Adipocyte (in vitro differentiated cells): ENCODE measurements around the gene SRRM1.
"Not testable (repeated sequence)": the region's sequence is repeated elsewhere in the genome, so short reads cannot be mapped to it uniquely, and the experiment has no call there.

Source experiments
- DNase-seq: peaks from one replicate; pipeline ENCODE4 v3.0.0-alpha.2; 2015; ENCODE audit warnings: low read depth
- H3K27me3 ChIP-seq: replicated peaks from 2 replicates; pipeline ENCODE4 v1.7.0; 2013; ENCODE audit warnings: mild to moderate bottlenecking, low read length, moderate library complexity; ENCODE audit not compliant: control insufficient read depth, insufficient read depth
- H3K36me3 ChIP-seq: 2 replicates; pipeline ENCODE4 v1.7.0; 2013; ENCODE audit warnings: low read length, mild to moderate bottlenecking, moderate library complexity; ENCODE audit not compliant: control insufficient read depth, insufficient read depth, severe bottlenecking
- H3K4me1 ChIP-seq: 2 replicates; pipeline ENCODE4 v1.7.0; 2013; ENCODE audit warnings: mild to moderate bottlenecking, low read length, moderate library complexity; ENCODE audit not compliant: control insufficient read depth, insufficient read depth
- H3K4me3 ChIP-seq: 2 replicates; pipeline ENCODE4 v1.7.0; 2013; ENCODE audit warnings: mild to moderate bottlenecking, low read length, moderate library complexity
- H3K9ac ChIP-seq: 2 replicates; pipeline ENCODE4 v1.7.0; 2013; ENCODE audit warnings: mild to moderate bottlenecking, low read length, moderate library complexity
- H3K9me3 ChIP-seq: 2 replicates; pipeline ENCODE4 v1.7.0; 2013; ENCODE audit warnings: mild to moderate bottlenecking, low read length, moderate library complexity; ENCODE audit not compliant: control insufficient read depth

SRRM1 gene

DNA sequence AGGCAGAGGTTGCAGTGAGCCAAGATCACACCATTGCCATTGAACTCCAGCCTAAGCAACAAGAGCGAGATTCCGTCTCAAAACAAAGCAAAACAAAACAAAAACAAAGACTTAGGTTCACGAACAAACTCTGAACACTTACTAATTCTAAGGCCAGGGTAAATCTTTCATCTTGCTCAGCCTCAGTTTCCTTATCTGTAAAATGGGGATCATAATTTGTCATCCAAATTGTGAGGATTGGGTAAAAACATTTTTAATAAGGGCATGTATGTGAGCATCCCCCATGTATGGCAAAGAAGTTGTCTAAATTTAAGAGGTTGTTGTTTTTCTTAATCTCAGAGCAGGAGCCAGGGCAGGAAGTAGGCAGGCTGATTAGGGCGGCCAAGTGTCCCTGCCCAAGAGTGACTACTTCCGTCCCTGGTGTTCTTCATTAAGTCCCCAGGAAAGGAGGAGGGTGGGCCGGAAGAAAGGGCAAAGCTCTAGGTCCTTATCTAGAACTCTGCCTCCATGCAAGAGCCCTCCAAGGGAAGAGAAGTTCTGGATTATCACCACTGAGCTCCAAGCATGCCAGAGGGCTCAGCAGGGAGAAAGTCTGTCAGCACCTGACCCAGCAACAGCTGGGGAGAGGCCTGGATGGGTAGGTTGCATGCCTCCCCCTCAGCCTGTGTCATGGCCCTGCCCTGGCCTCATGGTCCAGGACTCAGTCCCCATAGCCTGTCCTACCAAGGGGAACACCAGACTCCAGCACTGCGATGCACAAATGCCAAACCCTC, 52.3 kb downstream of the SRRM1 start:
- no peaks in the 10 kb centered on the region for H3K27me3 ChIP-seq
- no peak overlapping the region for H3K4me3 ChIP-seq
- DNase-seq = no peak
- no peak overlapping the region for H3K9ac ChIP-seq
- no peaks in the 10 kb centered on the region for H3K36me3 ChIP-seq
- peaks cover 8% of the 10 kb centered on the region for H3K4me1 ChIP-seq
- H3K9me3 ChIP-seq = no peaks in the 10 kb centered on the region

DNA sequence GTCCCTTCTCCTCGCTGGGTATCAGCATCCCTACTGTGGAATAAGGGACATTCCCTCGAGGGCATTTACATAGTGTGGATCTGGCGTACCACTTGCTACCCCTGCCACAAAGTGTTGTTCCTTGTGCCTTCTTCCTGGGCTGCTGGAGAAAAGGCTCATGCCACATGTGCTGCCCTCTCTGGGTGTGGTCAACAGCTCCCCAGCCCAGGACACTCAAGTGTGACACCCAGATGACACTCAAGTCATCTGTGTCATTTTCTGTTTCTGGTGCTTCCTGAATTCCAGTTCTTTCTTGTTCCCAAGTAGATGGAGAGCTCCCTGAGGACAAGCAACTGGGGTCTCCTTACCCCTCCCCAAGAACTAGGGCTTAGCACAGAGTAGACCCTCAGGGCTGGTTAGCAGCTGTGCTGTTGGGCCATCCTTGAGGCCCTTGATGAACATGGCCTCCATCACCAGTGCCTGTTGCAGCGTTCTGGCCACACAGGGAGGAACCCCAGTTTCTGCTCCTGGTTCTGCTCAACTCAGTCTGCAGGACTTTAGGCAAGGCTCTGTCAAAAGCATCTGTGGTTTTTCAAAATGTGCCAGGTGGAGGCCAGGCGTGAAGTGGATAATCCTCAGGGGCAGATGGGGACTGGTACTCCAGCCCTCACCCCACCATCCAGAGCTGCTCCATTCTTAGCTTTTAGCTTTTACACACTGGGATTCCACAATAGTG, 53.1 kb downstream of the SRRM1 start:
- Histone ChIP-seq H3K4me1 (peaks cover 8% of the 10 kb centered on the region), H3K9ac (no peak overlapping the region), H3K4me3 (no peak overlapping the region), H3K36me3 (no peaks in the 10 kb centered on the region), H3K9me3 (no peaks in the 10 kb centered on the region), H3K27me3 (no peaks in the 10 kb centered on the region)
- no peak for DNase-seq

DNA sequence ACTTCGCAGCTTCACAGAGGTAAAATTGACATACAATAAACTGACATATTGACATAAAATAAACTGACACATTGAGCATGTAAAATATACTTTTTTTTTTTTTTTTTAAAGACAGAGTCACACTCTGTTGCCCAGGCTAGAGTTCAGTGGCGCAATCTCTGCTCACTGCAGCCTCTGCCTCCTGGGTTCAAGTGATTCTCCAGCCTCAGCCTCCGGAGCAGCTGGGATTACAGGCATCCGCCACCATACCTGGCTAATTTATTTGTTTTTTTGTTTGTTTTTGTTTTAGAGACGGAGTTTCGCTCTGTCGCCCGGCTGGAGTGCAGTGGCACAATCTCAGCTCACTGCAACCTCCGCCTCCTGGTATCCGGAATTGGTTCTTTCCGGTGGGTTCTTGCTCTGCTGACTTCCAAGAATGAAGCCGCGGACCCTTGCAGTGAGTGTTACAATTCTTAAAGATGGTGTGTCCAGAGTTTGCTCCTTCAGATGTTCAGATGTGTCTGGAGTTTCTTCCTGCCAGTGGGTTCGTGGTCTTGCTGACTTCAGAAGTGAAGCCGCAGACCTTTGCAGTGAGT, 53.7 kb downstream of the SRRM1 start:
- Histone ChIP-seq H3K36me3 (no peaks in the 10 kb centered on the region), H3K9me3 (no peaks in the 10 kb centered on the region), H3K4me1 (peaks cover 8% of the 10 kb centered on the region), H3K27me3 (no peaks in the 10 kb centered on the region), H3K4me3 (no peak overlapping the region), H3K9ac (no peak overlapping the region)
- DNase-seq = no peak

DNA sequence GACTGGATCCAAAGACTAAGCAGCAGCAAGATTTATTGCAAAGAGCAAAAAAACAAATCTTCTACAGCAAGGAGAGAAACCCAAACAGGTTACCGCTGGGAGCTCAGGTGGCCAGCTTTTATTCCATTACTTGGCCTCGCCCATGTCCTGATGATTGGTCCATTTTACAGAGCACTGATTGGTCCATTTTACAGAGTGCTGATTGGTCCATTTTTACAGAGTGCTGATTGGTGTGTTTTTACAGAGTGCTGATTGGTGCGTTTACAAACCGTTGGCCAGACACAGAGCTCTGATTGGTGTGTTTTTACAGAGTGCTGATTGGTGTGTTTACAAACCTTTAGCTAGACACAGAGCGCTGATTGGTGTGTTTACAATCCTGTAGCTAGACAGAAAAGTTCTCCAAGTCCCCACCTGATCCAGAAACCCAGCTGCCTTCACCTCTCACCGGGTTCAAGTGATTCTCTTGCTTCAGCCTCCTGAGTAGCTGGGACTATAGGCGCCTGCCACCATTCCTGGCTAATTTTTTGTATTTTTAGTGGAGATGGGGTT, 54.4 kb downstream of the SRRM1 start:
- not testable (repeated sequence) for H3K27me3 ChIP-seq, H3K36me3 ChIP-seq, H3K4me3 ChIP-seq, H3K4me1 ChIP-seq, DNase-seq, H3K9ac ChIP-seq, H3K9me3 ChIP-seq

DNA sequence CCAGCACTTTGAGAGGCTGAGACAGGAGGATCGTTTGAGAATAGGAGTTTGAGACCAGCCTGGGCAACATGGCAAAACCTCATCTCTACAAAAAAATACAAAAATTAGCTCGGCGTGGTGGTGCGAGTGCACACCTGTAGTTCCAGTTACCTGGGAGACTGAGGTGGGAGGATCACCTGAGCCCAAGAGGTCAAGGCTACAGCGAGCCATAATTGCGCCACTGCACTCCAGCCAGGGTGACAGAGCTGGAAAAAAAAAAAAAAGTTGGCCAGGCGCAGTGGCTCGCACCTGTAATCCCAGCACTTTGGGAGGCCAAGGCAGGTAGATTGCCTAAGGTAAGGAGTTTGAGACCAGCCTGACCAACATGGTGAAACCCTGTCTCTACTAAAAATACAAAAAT, 55.2 kb downstream of the SRRM1 start:
- H3K9ac ChIP-seq, H3K36me3 ChIP-seq, DNase-seq, H3K9me3 ChIP-seq, H3K4me1 ChIP-seq, H3K4me3 ChIP-seq, H3K27me3 ChIP-seq: not testable (repeated sequence)

DNA sequence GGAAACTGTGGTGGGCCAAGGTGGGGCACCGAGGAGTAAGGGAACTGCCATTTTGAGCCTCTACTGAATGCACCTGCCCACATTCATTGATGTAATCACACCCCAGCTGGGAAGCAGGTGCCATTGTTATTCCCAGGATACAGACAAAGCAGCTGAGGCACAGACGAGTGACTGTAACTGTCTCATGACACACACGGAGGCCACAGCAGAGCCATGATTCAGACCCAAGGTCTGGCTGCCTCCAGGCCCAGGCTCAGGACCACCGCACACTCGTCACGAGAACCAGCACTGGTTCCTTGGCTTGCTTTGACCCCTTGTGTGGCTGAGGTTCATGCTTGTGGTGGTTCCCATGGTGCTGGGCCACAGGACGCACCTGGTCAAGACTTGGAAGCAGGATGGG, 56.5 kb downstream of the SRRM1 start:
- no peaks in the 10 kb centered on the region for H3K9me3 ChIP-seq
- no peaks in the 10 kb centered on the region for H3K27me3 ChIP-seq
- H3K9ac ChIP-seq = no peak overlapping the region
- H3K4me1 ChIP-seq = no peaks in the 10 kb centered on the region
- no peak overlapping the region for H3K4me3 ChIP-seq
- DNase-seq = no peak
- no peaks in the 10 kb centered on the region for H3K36me3 ChIP-seq

DNA sequence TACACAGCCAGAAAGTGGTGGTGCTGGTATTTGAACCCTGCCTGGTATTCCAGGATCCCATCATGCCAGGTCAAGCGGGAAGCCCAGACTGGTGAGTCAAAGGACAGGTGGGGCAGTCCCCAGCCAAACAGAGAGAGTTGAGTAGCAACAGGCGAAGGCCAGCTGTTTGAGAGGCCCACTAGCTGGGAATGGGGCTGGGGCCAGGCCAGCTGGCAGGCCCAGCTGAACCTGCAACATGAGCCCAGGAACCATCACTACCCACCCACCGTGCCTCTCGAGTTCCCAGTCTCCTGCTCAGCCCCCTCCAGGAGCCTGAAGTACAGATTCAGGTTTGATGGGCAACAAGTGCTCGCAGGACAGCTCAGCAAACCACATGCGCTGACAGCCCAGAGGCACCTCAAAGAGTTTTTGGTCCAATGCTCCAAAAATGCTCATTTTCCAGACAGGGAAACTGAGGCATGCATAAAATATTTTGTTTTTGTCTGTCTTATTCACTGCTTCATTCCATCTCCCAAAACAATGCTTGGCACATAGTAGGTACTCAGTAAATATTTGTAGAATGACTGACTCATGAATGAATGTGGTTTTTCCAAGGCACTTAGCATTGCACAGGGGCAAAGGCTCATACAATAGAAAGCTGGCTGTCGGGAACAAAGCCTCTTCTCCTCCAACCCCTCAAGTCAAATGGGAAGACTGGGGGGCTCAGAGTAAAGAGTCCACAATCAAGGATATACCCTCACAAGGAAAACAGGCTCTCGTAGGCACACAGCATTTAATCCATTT, 59.6 kb downstream of the SRRM1 start:
- Histone ChIP-seq H3K27me3 (no peaks in the 10 kb centered on the region), H3K4me1 (peaks cover 13% of the 10 kb centered on the region), H3K4me3 (no peak overlapping the region), H3K36me3 (no peaks in the 10 kb centered on the region), H3K9ac (no peak overlapping the region), H3K9me3 (no peaks in the 10 kb centered on the region)
- DNase-seq = peak; percentile 23

DNA sequence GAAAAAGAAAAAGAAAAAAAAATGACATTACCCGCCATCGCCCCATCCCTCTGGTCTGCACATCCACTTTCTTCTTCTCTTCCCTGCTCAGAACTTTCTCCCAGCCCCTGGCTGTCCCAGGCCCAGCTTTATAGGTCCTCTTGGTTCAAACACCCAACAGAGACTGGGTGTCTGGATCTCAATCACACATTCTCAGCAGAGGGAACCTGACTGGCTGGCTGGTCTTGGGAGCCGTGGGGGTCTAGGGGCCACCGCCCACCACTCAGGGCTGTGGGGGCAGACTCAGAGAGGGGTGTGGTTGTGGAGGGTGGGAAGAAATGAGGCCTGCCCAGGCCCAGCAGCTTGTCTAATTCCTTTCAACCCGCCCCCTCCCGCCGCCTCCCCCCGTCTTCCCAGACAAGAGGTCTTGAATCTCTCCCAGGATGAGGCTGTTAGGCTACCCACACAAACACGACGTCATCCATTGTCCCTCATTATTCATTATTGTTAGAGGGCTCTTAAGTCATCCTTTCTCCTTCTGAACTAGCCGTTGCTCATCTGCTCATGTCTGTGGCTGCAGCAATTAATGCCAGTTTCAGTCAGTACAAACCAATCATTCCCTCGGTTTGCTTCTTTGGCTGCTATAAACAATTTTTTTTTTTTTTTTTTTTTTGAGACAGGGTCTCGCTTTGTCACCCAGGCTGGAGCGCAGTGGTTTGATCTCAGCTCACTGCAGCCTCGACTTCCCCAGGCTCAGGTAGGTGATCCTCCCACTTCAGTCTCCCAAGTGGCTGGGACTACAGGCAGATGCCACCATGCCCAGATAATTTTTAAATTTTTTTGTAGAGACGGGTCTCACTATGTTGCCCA, 61.5 kb downstream of the SRRM1 start:
- no peaks in the 10 kb centered on the region for H3K27me3 ChIP-seq
- DNase-seq = no peak
- H3K9ac ChIP-seq = no peak overlapping the region
- no peaks in the 10 kb centered on the region for H3K36me3 ChIP-seq
- peaks cover 15% of the 10 kb centered on the region for H3K4me1 ChIP-seq
- no peaks in the 10 kb centered on the region for H3K9me3 ChIP-seq
- no peak overlapping the region for H3K4me3 ChIP-seq

DNA sequence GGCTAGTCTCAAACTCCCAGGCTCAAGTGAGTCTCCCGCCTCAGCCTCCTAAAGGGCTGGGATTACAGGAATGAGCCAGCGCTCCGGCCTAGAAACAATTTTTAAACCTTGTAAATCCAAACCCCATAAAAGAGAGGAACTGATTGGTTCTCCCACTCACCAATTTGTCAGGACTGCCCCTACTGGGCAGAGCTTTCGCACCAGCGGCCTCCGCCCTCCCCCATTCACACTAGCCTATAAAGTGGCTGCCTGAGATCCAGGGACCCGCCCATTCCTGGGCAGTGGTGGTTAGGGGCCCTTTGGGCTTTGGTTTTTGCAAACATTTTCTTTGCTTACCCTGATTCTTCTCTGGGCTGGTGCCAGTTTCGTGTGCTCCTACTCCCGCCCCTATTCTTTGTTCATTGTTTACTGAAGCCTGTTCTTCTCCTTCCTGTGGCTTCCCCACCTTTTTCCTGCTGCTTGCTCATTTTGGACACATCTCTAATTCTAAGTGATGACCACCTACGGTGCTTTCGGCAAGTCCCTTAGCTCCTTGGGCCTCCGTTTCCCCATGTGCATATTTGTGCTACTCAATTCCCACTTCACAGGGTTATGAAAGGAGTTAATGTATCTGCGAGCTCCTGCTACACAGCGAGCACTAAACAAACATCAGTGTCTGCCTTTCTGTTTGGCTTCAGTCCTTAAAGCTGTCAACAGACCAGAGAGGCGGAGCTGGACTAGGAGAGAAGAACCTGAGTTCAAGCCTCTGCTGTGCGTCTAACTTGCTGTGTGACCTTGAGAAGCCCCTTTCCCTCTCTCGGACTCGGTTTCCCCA, 62.4 kb downstream of the SRRM1 start:
- no peak for DNase-seq

DNA sequence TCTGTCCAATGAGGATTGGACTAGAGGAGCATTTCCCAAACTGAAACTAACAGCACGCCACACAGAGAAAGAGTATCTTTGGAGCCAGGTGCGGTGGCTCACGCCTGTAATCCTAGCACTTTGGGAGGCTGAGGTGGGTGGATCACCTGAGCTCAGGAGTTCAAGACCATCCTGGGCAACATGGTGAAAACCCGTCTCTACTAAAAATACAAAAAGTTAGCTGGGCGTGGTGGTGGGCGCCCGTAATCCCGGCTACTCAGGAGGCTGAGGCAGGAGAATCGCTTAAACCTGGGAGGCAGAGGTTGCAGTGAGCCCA, 62.9 kb downstream of the SRRM1 start:
- not testable (repeated sequence) for H3K9me3 ChIP-seq, H3K27me3 ChIP-seq, H3K9ac ChIP-seq, DNase-seq, H3K4me3 ChIP-seq, H3K36me3 ChIP-seq
- peaks cover 15% of the 10 kb centered on the region for H3K4me1 ChIP-seq

More for the DNA sequence above, 62.4 kb downstream of the SRRM1 start:
- H3K9me3 ChIP-seq = no peaks in the 10 kb centered on the region
- H3K27me3 ChIP-seq = no peaks in the 10 kb centered on the region
- H3K4me1 ChIP-seq = peaks cover 15% of the 10 kb centered on the region
- no peak overlapping the region for H3K9ac ChIP-seq
- no peaks in the 10 kb centered on the region for H3K36me3 ChIP-seq
- H3K4me3 ChIP-seq = peak overlapping the region; percentile 46
